ENCODE measurements around the gene ARNT2.

The ARNT2 gene

GRCh38 chr15:80405554-80405850, 1.3 kb downstream of the ARNT2 start:
- no peak for DNase-seq (ENCODE audit: low read depth)
- TF ChIP-seq, protein P1, sequence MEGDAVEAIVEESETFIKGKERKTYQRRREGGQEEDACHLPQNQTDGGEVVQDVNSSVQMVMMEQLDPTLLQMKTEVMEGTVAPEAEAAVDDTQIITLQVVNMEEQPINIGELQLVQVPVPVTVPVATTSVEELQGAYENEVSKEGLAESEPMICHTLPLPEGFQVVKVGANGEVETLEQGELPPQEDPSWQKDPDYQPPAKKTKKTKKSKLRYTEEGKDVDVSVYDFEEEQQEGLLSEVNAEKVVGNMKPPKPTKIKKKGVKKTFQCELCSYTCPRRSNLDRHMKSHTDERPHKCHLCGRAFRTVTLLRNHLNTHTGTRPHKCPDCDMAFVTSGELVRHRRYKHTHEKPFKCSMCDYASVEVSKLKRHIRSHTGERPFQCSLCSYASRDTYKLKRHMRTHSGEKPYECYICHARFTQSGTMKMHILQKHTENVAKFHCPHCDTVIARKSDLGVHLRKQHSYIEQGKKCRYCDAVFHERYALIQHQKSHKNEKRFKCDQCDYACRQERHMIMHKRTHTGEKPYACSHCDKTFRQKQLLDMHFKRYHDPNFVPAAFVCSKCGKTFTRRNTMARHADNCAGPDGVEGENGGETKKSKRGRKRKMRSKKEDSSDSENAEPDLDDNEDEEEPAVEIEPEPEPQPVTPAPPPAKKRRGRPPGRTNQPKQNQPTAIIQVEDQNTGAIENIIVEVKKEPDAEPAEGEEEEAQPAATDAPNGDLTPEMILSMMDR (IDR thresholded peaks at IDR 0.05; ENCODE audit: control insufficient read depth, extremely low read depth, insufficient read depth): no peak

GRCh38 chr15:80405970-80406369, 1.8 kb downstream of the ARNT2 start:
- TF ChIP-seq, protein P1 (IDR thresholded peaks at IDR 0.05; ENCODE audit: control insufficient read depth, extremely low read depth, insufficient read depth): no peak
- no peak for DNase-seq (ENCODE audit: low read depth)
- no peak overlapping the region for H3K4me3 ChIP-seq (ENCODE audit: low read depth, low read length)

More at GRCh38 chr15:80405554-80405850, 1.3 kb downstream of the ARNT2 start:
- H3K4me3 ChIP-seq (ENCODE audit: low read depth, low read length): no peak overlapping the region

DNA sequence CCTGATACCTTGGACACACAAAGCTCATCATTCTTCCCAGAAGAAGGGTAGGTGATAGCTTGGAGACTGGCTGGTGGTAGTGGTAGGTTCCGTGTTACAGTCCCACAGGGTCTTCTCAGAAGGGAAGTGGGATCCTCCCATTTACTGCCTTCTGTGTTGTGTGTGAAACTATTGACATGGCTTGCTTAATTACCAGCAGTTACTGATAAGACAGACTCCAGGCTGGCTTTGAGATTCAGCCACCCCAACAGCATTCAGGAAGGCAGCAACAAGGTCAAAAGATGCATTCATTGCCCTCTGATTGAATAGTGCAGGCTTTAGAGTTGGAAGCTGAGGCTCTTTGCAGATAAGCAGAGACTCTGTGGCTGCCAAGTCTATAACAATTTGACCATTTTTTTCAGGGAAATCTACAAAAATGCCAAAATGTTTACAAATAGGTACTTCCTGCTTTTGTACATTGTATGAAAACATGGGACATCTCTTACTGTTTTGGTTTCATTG, 7.7 kb downstream of the ARNT2 start:
- H3K4me3 ChIP-seq (ENCODE audit: low read depth, low read length): no peak overlapping the region
- no peak for DNase-seq (ENCODE audit: low read depth)
- TF ChIP-seq, protein P1 (IDR thresholded peaks at IDR 0.05; ENCODE audit: control insufficient read depth, extremely low read depth, insufficient read depth): no peak

GRCh38 chr15:80414546-80415357, 10.6 kb downstream of the ARNT2 start:
- TF ChIP-seq, protein P1 (IDR thresholded peaks at IDR 0.05; ENCODE audit: control insufficient read depth, extremely low read depth, insufficient read depth): no peak
- H3K4me3 ChIP-seq (ENCODE audit: low read depth, low read length): no peak overlapping the region
- DNase-seq (ENCODE audit: low read depth): no peak

DNA sequence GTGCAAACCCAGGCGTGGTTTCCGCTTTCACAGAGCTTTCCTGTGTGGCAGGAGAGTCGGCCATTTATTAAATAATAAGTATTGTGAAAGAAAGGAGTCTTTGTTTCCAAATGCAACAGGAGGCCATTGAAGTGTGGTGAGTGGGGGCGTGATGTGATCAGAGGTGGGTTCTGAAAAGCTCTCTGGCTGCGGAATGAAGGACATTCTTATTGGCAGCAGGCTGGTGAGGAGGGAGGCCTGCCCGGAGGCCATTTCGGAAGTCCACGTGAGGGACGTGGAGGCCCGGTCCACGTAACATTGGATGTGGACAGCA, 11.1 kb downstream of the ARNT2 start:
- no peak overlapping the region for H3K4me3 ChIP-seq (ENCODE audit: low read depth, low read length)
- DNase-seq (ENCODE audit: low read depth): no peak
- TF ChIP-seq, protein P1 (IDR thresholded peaks at IDR 0.05; ENCODE audit: control insufficient read depth, extremely low read depth, insufficient read depth): no peak

DNA sequence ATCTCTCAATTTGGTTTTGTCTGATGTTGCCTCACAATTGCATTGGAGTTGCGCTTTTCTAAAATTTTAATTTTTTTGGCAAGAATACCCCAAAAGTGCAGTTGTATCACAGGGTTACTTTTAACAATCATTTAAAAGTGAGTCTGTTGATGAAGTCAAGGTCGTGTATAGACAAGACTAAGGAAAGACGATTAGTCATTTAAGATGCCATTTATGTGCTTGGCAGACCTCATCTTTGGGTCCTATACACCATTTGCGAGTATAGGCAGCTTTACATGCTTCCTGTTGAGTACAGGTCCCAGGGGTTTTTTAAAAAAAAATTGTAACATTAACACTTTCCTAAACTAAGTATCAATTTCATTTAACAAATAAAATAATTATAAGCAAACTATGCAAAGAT, 12.5 kb downstream of the ARNT2 start:
- no peak overlapping the region for H3K4me3 ChIP-seq (ENCODE audit: low read depth, low read length)
- TF ChIP-seq, protein P1 (IDR thresholded peaks at IDR 0.05; ENCODE audit: control insufficient read depth, extremely low read depth, insufficient read depth): no peak
- no peak for DNase-seq (ENCODE audit: low read depth)
